LNCaP clone FGC (cell line): ENCODE results near the gene NSUN4.

Source experiments
- DNase-seq: peaks from one replicate; pipeline ENCODE4 v3.0.0-alpha.2; 2011; ENCODE audit warnings: low read depth
- H3K4me3 ChIP-seq: 2 replicates; pipeline ENCODE4 v1.5.1; 2011; ENCODE audit warnings: mild to moderate bottlenecking, low read depth, low read length, control low read depth
- CTCF ChIP-seq: IDR thresholded peaks from 2 replicates; pipeline ENCODE4 v1.5.1; 2012; ENCODE audit warnings: mild to moderate bottlenecking; ENCODE audit not compliant: control insufficient read depth, insufficient read depth; ENCODE audit errors: extremely low read depth

NSUN4 gene

GRCh38 chr1:46379996-46380395 lies 39.4 kb downstream of the NSUN4 start:
- H3K4me3 ChIP-seq, result no peak overlapping the region
- DNase-seq, result no peak
- no peak for TF ChIP-seq CTCF

GRCh38 chr1:46380508-46380907 lies 39.9 kb downstream of the NSUN4 start:
- TF ChIP-seq CTCF, result no peak
- no peak for DNase-seq
- no peak overlapping the region for H3K4me3 ChIP-seq

- H3K4me3 ChIP-seq, result no peak overlapping the region; the same call in 1 of the 2 replicates
- no peak for DNase-seq
- TF ChIP-seq CTCF, result no peak
These were observed 52.9 kb downstream of the NSUN4 start for GRCh38 chr1:46393510-46393909.

- TF ChIP-seq CTCF, result no peak
- peak within 1 kb of the TSS; percentile 97 for H3K4me3 ChIP-seq
- DNase-seq, result peak; percentile 52
These were observed 53.7 kb downstream of the NSUN4 start, which contains the start of gene FAAH for GRCh38 chr1:46394108-46394871. Gene FAAH, plus strand, starts transcription at chr1:46394317. Its CDS starts 32 bp downstream, at chr1:46394349.

GRCh38 chr1:46394872-46395465 lies 54.4 kb downstream of the NSUN4 start:
- TF ChIP-seq CTCF, result no peak
- H3K4me3 ChIP-seq, result peak overlapping the region; percentile 97
- peak; percentile 90 for DNase-seq

- peak; percentile 85 for DNase-seq
- H3K4me3 ChIP-seq, result peak overlapping the region; percentile 97
- no peak for TF ChIP-seq CTCF
These were observed 56.1 kb downstream of the NSUN4 start for GRCh38 chr1:46396441-46397398.
